CD4-positive, CD25-positive, alpha-beta regulatory T cell (primary cell): ENCODE measurements around the gene COL21A1. TPM values are rescaled to one million over a fixed set of nuclear protein-coding genes. Genes with fewer than 3 reads are reported as not detected.
"Not testable (repeated sequence)": the region's sequence is repeated elsewhere in the genome, so short reads cannot be mapped to it uniquely, and the experiment has no call there.

ENCODE experiments used
- ATAC-seq, 2 donors: fragments of 150-1000 bp; cut with Tn5 transposase; one replicate each; pipeline ENCODE4 v1.10.0; 2021; ENCODE audit warnings: low read depth in 2 of 2, moderate number of reproducible peaks in 2 of 2, moderate library complexity in 1 of 2
- DNase-seq, 3 donors: peaks; one replicate each; pipeline versions ENCODE4 v3.0.0 to v3.0.0-alpha.2; 2012 to 2022; ENCODE audit warnings: mixed read lengths in 1 of 3
- H3K27ac ChIP-seq: one replicate; pipeline ENCODE4 v1.7.0; 2013; ENCODE audit warnings: mild to moderate bottlenecking, low read length; ENCODE audit not compliant: insufficient read depth, poor library complexity, severe bottlenecking
- H3K27me3 ChIP-seq: one replicate; pipeline ENCODE4 v1.7.0; 2013; ENCODE audit warnings: low read length; ENCODE audit not compliant: control insufficient read depth, insufficient read depth
- H3K36me3 ChIP-seq: one replicate; pipeline ENCODE4 v1.7.0; 2013; ENCODE audit warnings: mild to moderate bottlenecking, low read length, moderate library complexity; ENCODE audit not compliant: control insufficient read depth, insufficient read depth
- H3K4me1 ChIP-seq: 2 replicates; pipeline ENCODE4 v1.7.0; 2013; ENCODE audit warnings: mild to moderate bottlenecking, low read length; ENCODE audit not compliant: insufficient read depth, control insufficient read depth, poor library complexity, severe bottlenecking
- H3K4me3 ChIP-seq: one replicate; pipeline ENCODE4 v1.7.0; 2013; ENCODE audit warnings: low read depth, mild to moderate bottlenecking, low read length, moderate library complexity
- H3K9me3 ChIP-seq, 2 experiments: 1 replicate in 1 of 2; 2 replicates in 1 of 2; pipeline ENCODE4 v1.7.0; 2013; ENCODE audit warnings: low read length in 2 of 2, mild to moderate bottlenecking in 1 of 2, moderate library complexity in 1 of 2; ENCODE audit not compliant: control insufficient read depth in 2 of 2
- H3K27ac Mint-ChIP-seq, 3 donors: one replicate each; pipeline ENCODE4 v1.8.0; 2020 to 2022; ENCODE audit warnings: mild to moderate bottlenecking in 3 of 3, mixed read lengths in 3 of 3, moderate library complexity in 2 of 3
- H3K27me3 Mint-ChIP-seq: one replicate; pipeline ENCODE4 v1.8.0; 2022; ENCODE audit warnings: mild to moderate bottlenecking, mixed read lengths
- H3K36me3 Mint-ChIP-seq: one replicate; pipeline ENCODE4 v1.8.0; 2020; ENCODE audit warnings: mixed read lengths
- H3K4me1 Mint-ChIP-seq, 4 donors: one replicate each; pipeline ENCODE4 v1.8.0; 2020 to 2022; ENCODE audit warnings: mixed read lengths in 4 of 4, mild to moderate bottlenecking in 1 of 4
- H3K4me3 Mint-ChIP-seq, 4 donors: one replicate each; pipeline ENCODE4 v1.8.0; 2020 to 2022; ENCODE audit warnings: mild to moderate bottlenecking in 4 of 4, mixed read lengths in 4 of 4, moderate library complexity in 3 of 4
- H3K9me3 Mint-ChIP-seq, 7 donors: one replicate each; pipeline ENCODE4 v1.8.0; 2020 to 2022; ENCODE audit warnings: mixed read lengths in 7 of 7, mild to moderate bottlenecking in 3 of 7, moderate library complexity in 2 of 7
- polyA plus RNA-seq, 4 donors: library from polyadenylated mRNA; unstranded; fragments of 300-500 nt; fragmentation: Illumina TruSeq; gene quantifications; one replicate each; pipeline ENCODE4 v1.2.3, GENCODE V29; 2021
- total RNA-seq: library from RNA; stranded (reverse); gene quantifications from one replicate; pipeline ENCODE4 v1.2.3, GENCODE V29; 2022

COL21A1 gene
- total and polyA plus RNA-seq, 5 donors from 2014 or later: not detected

GRCh38 chr6:56019973-56020372, 227.4 kb downstream of the COL21A1 start:
- H3K36me3 Mint-ChIP-seq: no peaks in the 10 kb centered on the region
- no peaks in the 10 kb centered on the region for H3K9me3 ChIP-seq
- no peaks in the 10 kb centered on the region for H3K27me3 ChIP-seq
- H3K4me3 Mint-ChIP-seq: no peak overlapping the region
- DNase-seq (no peak), ATAC-seq (no peak)
- no peaks in the 10 kb centered on the region for H3K27me3 Mint-ChIP-seq
- H3K36me3 ChIP-seq: no peaks in the 10 kb centered on the region
- H3K27ac ChIP-seq: no peak overlapping the region
- no peaks in the 10 kb centered on the region for H3K4me1 Mint-ChIP-seq
- H3K27ac Mint-ChIP-seq: no peak overlapping the region
- H3K9me3 Mint-ChIP-seq: peaks cover 1 to 15% (median 6%) of the 10 kb centered on the region in 7 donors
- H3K4me1 ChIP-seq: no peaks in the 10 kb centered on the region
- no peak overlapping the region for H3K4me3 ChIP-seq

GRCh38 chr6:56017198-56017597, 230.2 kb downstream of the COL21A1 start:
- Mint-ChIP-seq H3K36me3 (no peaks in the 10 kb centered on the region), H3K27me3 (no peaks in the 10 kb centered on the region), H3K4me3 (no peak overlapping the region), H3K4me1 (no peaks in the 10 kb centered on the region), H3K27ac (no peak overlapping the region), H3K9me3 (peaks cover 0 to 19% (median 7%) of the 10 kb centered on the region in 7 donors)
- Histone ChIP-seq H3K27ac (no peak overlapping the region), H3K9me3 (no peaks in the 10 kb centered on the region), H3K4me3 (no peak overlapping the region), H3K4me1 (no peaks in the 10 kb centered on the region), H3K36me3 (no peaks in the 10 kb centered on the region), H3K27me3 (no peaks in the 10 kb centered on the region)
- DNase-seq (no peak), ATAC-seq (no peak)

DNA sequence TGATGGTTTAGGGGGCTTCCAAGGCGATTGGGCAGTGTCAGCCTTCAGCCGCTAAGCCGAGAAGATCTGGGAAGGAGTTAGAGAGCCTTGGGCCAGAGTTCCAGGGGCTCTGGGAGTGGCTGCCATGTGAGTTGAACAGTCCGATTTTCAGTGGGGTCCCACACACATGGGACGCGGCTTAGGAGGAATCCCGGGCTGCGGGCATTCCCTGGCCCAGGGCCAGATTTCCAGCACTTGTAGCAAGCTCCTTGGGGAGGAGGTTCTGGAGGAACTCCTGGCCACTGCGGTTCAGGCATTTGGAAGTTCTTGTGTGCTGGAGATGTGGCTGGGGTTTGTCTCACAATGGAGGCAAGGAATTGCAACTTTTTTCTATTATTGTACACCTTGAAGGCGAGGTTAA, 233.3 kb downstream of the COL21A1 start:
- H3K27me3 Mint-ChIP-seq, H3K27ac Mint-ChIP-seq, H3K36me3 Mint-ChIP-seq, H3K4me3 ChIP-seq, H3K4me1 ChIP-seq, H3K36me3 ChIP-seq, H3K27me3 ChIP-seq, H3K4me3 Mint-ChIP-seq, H3K4me1 Mint-ChIP-seq, DNase-seq, ATAC-seq, H3K27ac ChIP-seq, H3K9me3 ChIP-seq: not testable (repeated sequence)
- peaks cover 0 to 13% (median 6%) of the 10 kb centered on the region in 7 donors for H3K9me3 Mint-ChIP-seq

DNA sequence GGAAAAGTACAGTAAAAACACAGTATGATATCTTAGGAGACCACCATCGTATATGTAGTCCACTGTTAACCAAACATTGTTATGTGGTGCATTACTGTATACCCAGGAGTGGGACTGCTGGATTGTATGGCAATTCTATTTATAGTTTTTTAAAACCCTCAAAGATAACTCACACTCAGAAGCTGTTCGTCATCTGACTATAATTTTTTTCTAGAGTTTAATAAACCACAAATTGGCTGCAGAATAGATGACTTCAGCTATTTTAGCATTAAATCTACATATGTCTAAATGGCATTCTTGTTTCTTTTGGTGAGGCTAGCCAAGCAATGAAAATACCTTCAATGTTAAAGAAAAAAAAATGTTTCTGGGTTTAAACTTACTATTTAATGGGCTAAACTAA, 237.7 kb downstream of the COL21A1 start:
- H3K27me3 ChIP-seq: no peaks in the 10 kb centered on the region
- Mint-ChIP-seq H3K4me3 (no peak overlapping the region), H3K4me1 (no peaks in the 10 kb centered on the region), H3K36me3 (no peaks in the 10 kb centered on the region), H3K9me3 (peaks cover 0 to 19% (median 5%) of the 10 kb centered on the region in 7 donors), H3K27me3 (no peaks in the 10 kb centered on the region), H3K27ac (no peak overlapping the region)
- no peak overlapping the region for H3K27ac ChIP-seq
- no peak for ATAC-seq
- peaks cover 0 to 6% of the 10 kb centered on the region in 2 experiments for H3K9me3 ChIP-seq
- H3K4me1 ChIP-seq: no peaks in the 10 kb centered on the region
- DNase-seq: no peak
- H3K4me3 ChIP-seq: no peak overlapping the region
- no peaks in the 10 kb centered on the region for H3K36me3 ChIP-seq
